GM18870 (cell line): ENCODE data around the gene MSL1.

Experiments
- ATAC-seq: cut with Tn5 transposase; IDR thresholded peaks from one replicate; pipeline ENCODE4 v1.9.1; 2021; ENCODE audit warnings: moderate library complexity; ENCODE audit not compliant: unreplicated experiment

MSL1 gene, protein sequence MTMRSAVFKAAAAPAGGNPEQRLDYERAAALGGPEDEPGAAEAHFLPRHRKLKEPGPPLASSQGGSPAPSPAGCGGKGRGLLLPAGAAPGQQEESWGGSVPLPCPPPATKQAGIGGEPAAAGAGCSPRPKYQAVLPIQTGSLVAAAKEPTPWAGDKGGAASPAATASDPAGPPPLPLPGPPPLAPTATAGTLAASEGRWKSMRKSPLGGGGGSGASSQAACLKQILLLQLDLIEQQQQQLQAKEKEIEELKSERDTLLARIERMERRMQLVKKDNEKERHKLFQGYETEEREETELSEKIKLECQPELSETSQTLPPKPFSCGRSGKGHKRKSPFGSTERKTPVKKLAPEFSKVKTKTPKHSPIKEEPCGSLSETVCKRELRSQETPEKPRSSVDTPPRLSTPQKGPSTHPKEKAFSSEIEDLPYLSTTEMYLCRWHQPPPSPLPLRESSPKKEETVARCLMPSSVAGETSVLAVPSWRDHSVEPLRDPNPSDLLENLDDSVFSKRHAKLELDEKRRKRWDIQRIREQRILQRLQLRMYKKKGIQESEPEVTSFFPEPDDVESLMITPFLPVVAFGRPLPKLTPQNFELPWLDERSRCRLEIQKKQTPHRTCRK

DNA sequence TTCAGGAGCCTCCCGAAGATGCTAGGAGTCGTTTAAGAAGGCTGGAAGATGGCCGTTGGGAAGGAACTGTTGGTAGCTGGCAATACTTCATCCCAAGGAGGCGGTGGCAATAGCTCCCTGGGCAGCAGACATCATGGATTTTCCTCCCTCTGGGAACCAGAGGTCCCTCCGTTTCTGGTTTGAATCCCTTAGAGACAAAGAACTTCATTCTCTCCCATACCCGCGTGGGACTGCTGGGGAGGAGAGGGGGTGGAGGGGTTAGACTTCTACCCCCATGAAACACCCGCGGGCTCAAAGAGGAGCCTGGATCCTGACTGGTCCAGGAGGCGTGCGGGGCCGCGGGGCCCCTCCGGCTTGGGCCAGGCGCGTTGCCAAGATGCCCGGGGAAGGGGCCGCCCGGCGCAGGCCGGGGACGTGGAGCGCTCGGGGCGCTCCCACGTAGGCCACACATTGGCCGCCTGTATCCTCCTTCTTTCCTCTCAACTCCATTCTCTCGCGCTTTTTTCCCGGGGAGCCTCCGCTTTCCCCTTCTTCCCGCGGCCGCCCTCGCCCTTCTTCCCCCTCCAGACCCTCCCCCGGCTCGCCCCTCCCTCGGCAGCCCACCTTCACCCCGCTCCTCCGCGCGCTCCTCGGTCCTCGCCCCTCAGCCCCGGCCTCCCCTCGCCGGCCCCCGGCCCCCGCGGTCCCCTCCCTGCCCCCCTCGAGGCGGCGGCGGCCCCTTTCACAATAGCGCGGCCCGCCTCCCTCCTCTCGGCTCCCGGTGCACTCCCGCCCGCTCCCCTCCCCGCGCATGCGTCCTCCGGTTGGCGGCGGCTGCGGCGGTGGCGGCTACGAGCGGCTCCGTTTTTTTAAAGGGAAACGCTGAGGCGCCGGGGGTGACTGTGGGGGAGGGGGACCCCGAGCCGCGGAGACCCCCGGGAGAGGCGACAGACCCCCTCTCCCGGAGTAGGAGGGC lies at the start of gene MSL1:
MSL1 (plus strand) TSS at position 791 of the 955 bp plus-strand sequence. CDS start 642 bp downstream, outside the sequence.
- ATAC-seq = no peak

DNA sequence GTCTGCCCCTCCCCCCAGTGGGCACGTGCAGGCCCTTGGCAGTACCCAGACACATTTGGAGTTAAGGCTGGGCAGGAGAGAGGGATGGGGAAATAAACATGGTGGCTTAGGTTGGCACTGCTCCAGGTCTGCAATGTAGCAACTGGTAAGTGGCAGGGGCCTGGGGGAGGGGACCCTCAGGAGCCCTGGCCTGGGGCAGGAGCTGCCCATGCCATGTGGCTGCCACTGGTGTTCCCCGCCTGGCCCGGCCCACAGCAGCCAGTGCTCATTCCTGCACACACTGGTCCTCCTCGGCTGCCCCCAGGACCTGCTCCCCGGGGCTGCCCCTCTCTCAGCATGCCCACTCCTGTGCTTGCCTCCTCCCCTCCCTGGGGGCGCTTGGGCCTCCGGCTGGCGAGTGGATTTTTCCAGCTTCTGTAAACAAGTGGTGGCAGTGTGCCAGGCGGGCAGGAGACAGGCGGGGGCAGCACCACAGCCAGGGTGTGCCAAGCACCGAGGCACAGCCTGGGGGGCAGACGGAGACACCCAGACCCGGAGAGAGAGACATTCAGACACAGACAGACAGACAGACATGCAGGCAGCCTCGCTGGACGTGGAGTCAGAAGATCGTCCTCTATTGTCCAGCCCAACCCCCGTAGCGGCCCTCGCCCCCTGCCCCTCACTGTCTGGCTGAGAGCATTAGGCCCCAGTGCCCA lies 49.6 kb upstream of the MSL1 start:
- ATAC-seq = no peak

DNA sequence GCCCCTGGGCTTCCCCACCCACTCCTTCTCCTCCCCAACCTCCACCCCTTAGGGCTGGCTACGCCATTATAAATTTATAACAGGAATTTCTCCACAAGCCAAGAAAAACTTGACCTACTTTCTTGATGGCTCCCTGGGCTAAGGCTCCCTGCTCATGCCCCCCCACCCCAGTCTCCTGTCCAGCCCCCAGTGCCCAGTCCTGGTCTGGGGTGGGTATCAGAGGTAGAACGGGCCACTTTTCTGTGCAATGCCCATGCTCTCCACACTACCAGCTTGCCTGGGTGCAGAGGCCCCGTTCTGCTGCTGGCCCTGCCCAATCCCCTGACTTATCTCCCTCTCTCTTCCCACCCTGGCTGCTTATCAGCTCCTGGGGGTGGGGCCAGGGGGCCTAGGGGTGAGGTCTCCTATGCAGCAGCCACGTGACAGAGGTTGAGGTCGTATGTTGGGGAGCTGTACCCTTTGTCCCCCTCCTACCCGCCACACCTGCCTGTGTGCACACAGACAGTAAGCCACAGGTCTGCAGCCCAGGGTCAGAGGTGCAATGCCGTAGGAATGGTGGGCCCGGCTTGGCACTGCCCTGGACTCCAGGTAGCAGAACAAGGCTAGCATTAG lies 48.9 kb upstream of the MSL1 start:
- ATAC-seq = no peak

DNA sequence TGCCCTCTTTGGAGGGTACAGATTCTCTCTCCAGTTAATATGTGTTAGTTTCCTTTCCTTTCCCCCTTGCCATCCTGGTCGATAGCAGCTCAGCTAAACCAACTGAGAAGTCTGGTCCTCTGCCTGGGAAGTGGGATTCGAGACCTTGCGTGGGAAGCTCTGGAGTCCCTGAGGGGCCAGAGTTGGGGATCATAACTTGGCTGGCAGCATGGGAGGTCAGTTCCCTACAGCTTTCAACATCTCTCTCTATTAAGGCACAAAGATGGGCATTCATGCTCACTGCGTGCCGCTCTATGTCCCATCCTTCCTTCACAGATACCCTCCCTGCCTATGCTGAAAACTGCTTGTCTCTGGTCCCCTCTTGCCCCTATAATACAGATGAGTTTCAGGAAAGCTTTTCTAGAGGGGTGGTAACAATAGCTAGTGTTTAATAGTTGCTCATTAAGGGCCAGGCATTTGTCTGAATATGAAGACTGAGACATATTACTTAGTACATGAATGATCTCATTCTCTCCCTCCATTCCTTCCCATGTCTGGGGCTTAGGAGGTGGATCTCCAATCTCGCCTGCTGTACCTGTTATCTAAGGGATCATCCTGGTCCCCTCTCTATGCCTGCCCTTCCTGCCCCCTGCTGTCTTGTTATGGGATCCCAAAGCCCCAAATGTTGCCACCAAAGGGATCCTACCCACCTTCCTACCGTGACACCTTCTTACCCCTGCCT lies 48.2 kb upstream of the MSL1 start:
- ATAC-seq = no peak

DNA sequence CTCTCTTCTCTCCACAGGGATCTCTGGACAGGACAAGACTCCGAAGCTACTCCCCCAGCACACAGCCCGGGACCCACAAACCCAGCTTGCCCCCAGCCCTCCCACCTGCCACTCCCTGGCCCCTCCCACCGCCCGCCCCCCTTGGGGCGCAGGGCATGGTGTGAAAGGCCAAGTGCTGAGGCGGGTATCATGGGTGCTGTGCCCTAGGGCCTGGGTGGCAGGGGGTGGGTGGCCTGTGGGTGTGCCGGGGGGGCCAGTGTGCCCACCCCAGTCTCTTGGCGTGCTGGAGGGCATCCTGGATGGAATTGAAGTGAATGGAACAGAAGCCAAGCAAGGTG lies 47.6 kb upstream of the MSL1 start:
- no peak for ATAC-seq

DNA sequence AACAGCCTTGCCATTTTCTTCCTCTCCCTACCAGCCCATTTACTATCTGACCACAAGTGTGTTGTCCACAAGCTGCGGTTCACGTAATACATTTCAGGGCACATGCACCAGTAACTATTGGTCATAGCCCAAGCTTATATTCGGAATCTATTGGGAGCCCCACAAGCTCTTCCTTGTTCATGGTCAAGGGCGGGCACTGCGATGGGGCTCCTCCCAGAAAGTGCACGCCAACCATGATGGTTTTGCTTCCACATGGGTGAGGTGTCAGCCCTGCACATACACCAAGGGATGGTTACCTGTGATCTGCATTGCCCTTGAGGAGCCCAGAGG lies 46.9 kb upstream of the MSL1 start:
- no peak for ATAC-seq

DNA sequence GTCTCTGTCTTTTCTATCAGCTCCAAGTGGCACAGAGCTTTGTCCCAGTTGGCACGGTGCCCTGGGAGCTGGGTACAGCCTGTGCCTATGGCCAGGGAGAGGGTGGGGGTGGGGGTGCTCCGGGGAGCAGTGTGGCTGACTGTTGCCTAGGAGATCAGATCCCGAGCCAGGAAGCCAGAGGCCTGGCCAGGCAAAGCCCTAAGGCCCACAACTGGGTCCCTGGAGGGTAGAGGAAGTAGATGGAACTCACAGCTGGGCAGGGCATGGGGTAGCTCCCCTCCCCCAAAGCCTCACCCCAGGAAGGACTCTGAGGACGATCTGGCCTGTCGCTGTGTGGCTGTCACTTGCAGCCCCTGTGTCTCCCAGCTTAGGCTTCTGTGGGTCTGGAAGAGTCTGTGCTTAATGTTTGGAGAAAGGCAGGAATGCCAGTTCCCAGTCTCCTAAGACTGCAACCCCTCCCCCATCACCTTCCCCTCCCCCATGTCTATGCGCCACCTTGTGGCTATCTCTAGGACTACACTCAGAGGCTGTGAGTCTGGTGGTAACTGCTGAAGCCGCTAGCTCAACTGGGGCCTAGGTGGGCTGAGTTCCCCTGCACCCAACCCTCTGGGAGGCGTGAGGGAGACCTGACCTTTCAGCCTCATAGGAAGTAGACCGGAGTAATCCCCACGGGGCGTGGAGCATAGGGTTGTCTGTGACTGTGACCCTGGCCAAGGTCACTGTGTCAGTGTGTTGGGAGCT lies 46.4 kb upstream of the MSL1 start:
- ATAC-seq = no peak

DNA sequence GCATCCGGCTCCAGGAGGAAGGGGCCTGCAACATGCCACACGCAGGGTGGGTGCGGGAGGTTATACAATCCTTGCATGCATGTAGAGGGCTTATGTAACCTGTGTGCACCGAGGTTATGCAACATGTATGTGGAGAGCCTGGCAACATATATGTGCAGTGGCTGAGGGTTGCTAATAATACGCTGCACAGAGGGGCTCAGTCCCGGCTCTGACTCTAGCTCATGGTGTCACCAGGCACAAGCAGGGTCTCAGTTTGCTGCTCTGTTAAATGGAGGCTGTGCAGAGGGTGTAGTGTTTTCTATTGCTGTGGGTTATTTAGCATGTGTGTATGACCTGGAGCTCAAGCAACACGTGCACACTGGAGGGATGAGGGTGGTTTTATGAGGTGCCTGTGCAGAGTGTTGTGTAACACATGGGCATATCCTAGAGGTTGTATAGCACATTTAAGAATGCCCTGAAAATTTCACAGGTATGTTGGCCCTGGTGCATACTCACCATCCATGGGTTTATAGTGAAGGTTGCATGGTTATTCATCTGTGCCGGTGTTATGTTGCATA lies 45.8 kb upstream of the MSL1 start:
- no peak for ATAC-seq

DNA sequence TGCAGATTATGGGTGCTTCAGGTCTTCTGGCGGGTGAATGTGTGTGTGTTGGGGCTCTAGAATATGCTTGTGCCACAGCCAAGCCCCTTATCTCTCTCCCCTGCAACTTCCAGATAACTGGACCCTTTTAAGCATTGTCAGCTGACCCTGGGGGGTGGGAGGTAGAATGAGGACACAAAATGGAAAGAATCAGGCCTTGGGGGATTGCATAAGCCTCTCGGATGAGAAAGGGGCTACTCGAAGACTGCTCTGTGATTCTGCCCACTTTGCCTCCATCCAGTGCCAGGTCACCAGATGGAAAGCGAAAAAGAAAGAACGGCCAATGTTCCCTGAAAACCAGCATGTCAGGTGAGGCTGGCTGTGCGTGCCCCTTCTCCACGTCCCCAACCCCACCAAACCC lies 45.2 kb upstream of the MSL1 start:
- no peak for ATAC-seq

DNA sequence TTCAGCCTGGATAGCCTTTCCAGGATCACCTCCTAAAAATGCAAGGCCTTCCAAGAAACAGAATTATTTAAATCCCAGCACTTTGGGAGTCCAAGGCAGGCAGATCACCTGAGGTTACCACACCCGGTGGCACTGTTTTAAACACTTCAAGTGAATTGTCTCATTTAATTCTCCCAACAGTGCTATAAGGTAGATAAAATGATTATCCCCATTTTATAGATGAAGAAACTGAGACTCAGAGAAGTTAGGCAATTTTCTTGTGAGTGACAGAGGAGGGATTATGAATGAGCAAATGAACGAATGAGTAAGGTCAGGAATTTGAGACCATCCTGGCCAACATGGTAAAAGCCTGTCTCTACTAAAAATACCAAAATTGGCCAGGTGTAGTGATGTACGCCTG lies 42.2 kb upstream of the MSL1 start:
- ATAC-seq = no peak

DNA sequence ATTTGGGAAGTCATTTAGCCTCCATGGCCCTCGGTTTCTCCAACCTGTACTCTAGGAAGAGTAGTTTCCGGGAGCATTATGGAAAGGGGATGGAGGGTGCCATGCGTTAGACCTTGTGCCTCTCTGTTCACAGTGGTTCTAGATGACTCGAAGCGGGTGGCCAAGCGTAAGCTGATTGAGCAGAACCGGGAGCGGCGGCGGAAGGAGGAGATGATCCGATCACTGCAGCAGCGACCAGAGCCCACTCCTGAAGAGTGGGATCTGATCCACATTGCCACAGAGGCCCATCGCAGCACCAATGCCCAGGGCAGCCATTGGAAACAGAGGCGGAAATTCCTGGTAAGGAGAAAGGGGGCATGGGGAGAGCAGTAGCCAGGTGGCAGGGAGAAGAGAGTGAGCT lies 37.3 kb upstream of the MSL1 start:
- no peak for ATAC-seq

DNA sequence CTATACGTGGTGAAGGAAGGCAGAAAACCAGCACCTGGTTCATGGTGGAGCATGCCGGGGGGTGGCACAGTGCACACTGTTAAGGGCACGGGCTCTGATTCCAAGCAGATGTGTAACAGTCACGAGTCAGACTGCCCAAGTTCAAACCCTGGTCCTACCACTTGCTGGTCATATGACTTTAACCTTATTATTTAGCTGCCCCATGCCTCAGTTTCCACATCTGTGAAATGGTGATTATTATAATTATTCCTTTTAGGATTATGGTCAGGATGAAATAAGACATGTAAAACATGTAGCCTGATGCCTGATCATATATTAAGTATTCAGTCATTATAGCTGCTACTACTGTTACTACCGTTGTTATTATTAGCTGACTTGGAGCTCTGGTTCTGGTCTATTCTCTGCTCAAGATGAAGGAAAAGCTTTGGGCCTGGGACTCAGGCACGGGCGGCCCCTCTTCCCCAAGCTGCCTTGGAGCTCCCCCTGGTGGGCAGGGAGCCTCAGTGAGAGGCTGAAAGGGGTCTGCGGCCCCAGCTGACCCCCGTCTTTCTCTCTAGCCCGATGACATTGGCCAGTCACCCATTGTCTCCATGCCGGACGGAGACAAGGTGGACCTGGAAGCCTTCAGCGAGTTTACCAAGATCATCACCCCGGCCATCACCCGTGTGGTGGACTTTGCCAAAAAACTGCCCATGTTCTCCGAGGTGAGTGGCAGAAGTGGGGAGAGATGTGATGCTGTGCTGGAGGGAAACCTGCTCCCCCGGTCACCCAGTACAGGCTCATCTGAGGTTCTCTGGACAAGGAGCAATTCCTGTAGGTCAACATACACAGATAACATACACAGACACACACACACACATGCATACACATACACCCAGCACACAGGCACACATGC lies 35.4 kb upstream of the MSL1 start:
- ATAC-seq = no peak

DNA sequence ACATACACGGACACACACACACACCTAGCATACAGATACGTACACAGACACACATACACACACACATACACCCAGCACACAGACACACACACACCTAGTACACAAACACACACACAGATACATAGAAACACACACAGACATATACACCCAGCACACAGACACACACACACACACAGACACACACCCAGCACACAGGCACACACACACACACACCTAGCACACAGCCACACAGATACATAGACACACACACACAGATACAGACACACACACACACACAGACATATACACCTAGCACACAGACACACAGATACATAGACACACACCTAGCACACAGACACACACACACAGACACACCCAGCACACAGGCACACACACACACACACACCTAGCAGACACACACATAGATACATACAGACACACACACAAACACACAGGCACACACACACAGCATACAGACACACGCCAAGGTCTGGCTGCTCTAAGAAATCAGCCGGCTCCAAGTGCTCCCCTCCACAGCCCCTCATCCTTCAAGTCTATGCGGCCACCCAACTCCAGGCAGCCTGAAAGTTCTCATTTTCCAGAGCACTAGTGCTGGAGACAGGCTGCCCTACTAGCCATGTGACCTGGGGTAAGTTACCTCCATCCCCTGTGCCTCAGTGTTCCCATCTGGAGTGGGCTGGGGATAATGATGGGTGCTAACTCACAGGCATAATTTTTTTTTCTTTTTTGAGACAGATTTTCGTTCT lies 34.5 kb upstream of the MSL1 start:
- ATAC-seq = no peak

DNA sequence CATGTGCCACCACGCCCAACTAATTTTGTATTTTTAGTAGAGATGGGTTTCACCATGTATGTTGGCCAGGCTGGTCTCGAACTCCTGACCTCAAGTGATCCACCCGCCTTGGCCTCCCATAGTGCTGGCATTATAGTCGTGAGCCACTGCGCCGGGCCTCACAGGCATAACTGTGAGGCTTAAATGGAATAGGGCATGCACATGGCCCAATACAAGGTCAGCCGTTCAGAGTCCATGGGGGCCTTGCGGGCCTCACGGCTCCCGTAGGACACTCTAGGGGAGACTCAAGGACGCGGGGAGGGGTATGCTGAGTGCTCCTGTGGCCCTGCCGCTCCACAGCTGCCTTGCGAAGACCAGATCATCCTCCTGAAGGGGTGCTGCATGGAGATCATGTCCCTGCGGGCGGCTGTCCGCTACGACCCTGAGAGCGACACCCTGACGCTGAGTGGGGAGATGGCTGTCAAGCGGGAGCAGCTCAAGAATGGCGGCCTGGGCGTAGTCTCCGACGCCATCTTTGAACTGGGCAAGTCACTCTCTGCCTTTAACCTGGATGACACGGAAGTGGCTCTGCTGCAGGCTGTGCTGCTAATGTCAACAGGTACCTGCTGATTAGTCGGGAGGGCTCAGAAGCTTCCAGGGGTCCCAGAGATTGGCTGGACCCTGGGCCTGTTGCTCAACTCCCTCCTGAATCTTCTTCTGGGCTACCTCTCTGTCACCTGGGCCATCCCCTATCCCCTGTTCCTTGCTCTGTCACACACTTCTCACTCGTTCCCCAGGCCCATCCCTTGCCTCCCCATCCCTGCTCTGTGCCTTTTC lies 33.7 kb upstream of the MSL1 start:
- ATAC-seq = no peak

DNA sequence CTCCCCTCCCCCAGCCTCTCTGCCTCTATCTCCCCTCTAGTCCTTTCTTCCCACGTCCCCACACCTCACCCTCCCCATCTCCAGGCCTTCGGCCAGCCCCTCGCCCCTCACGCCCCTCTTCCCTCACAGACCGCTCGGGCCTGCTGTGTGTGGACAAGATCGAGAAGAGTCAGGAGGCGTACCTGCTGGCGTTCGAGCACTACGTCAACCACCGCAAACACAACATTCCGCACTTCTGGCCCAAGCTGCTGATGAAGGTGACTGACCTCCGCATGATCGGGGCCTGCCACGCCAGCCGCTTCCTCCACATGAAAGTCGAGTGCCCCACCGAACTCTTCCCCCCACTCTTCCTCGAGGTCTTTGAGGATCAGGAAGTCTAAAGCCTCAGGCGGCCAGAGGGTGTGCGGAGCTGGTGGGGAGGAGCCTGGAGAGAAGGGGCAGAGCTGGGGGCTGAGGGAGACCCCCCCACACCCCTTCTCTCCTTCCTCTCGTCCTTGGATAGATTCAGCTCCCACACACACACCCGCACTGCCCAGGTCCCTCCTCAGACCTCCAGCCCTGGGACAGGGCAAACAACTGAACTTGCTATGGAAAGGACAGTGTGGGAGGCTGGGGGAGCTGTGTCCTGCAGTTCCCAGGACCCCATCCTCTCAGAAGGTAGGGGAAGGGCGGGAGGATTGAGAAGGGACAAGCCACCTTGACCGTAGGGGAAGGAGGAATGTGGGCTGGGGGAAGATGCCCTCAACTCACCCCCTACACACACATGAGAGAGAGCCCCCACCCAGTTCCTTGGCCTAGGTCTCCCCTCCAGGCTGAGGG lies 32.5 kb upstream of the MSL1 start:
- no peak for ATAC-seq
